Activated naive CD8-positive, alpha-beta T cell treated with anti-CD3 and anti-CD28 coated beads, Interleukin-2, amount 10 ng/mL, durations not matched to agents 7 days and 5 days (primary cell): ENCODE measurements around the gene STXBP6. TPM values are rescaled to one million over a fixed set of nuclear protein-coding genes. Genes with fewer than 3 reads are reported as not detected.

Experiments used
- ATAC-seq: fragments of 150-1000 bp; cut with Tn5 transposase; one replicate; pipeline ENCODE4 v1.10.0; 2021; ENCODE audit warnings: low read depth, moderate library complexity
- POLR2A ChIA-PET: fragments of 350-600 bp; sonication (Branson Sonifier 250); formaldehyde crosslinking; loops from one replicate; lab custom pipeline; 2021; ENCODE audit warnings: antibody characterized with exemption; lab: Charles Lee
- DNase-seq: peaks from one replicate; pipeline ENCODE4 v3.0.0; 2021
- H3K27ac Mint-ChIP-seq: one replicate; pipeline ENCODE4 v1.8.0; 2022; ENCODE audit warnings: mild to moderate bottlenecking, mixed read lengths
- H3K27me3 Mint-ChIP-seq: one replicate; pipeline ENCODE4 v1.8.0; 2022; ENCODE audit warnings: mild to moderate bottlenecking, moderate library complexity, mixed read lengths
- H3K36me3 Mint-ChIP-seq: one replicate; pipeline ENCODE4 v1.8.0; 2021; ENCODE audit warnings: mild to moderate bottlenecking, mixed read lengths
- H3K4me1 Mint-ChIP-seq: one replicate; pipeline ENCODE4 v1.8.0; 2021; ENCODE audit warnings: mixed read lengths
- H3K4me3 Mint-ChIP-seq: one replicate; pipeline ENCODE4 v1.8.0; 2022; ENCODE audit warnings: mild to moderate bottlenecking, moderate library complexity, mixed read lengths
- H3K9me3 Mint-ChIP-seq: one replicate; pipeline ENCODE4 v1.8.0; 2021; ENCODE audit warnings: mixed read lengths
- total RNA-seq, 2 experiments: library from RNA; stranded (reverse); gene quantifications; one replicate each; pipeline ENCODE4 v1.2.3, GENCODE V29; 2021

The STXBP6 gene
- total RNA-seq, 2 experiments from 2014 or later: not detected

GRCh38 chr14:24858684-24859083 is 191.3 kb downstream of the STXBP6 start:
- Mint-ChIP-seq H3K27ac (no peak overlapping the region), H3K4me1 (no peaks in the 10 kb centered on the region), H3K4me3 (no peak overlapping the region), H3K36me3 (no peaks in the 10 kb centered on the region), H3K27me3 (peaks cover 9% of the 10 kb centered on the region), H3K9me3 (no peaks in the 10 kb centered on the region)
- POLR2A ChIA-PET: no interaction called here
- ATAC-seq (no peak), DNase-seq (no peak)

GRCh38 chr14:24858052-24858451 is 191.9 kb downstream of the STXBP6 start:
- ATAC-seq (no peak), DNase-seq (no peak)
- peaks cover 14% of the 10 kb centered on the region for H3K27me3 Mint-ChIP-seq
- POLR2A ChIA-PET: no interaction called here
- H3K9me3 Mint-ChIP-seq: no peaks in the 10 kb centered on the region
- no peak overlapping the region for H3K27ac Mint-ChIP-seq
- H3K4me3 Mint-ChIP-seq: no peak overlapping the region
- no peaks in the 10 kb centered on the region for H3K36me3 Mint-ChIP-seq
- H3K4me1 Mint-ChIP-seq: no peaks in the 10 kb centered on the region

- POLR2A ChIA-PET: no interaction called here
- DNase-seq (no peak), ATAC-seq (no peak)
- H3K9me3 Mint-ChIP-seq: no peaks in the 10 kb centered on the region
- H3K4me1 Mint-ChIP-seq: no peaks in the 10 kb centered on the region
- no peak overlapping the region for H3K27ac Mint-ChIP-seq
- no peaks in the 10 kb centered on the region for H3K36me3 Mint-ChIP-seq
- H3K27me3 Mint-ChIP-seq: peaks cover 14% of the 10 kb centered on the region
- H3K4me3 Mint-ChIP-seq: no peak overlapping the region
Measured at GRCh38 chr14:24857277-24857676, 192.7 kb downstream of the STXBP6 start.

- no peak overlapping the region for H3K4me3 Mint-ChIP-seq
- H3K9me3 Mint-ChIP-seq: no peaks in the 10 kb centered on the region
- no peak for ATAC-seq
- POLR2A ChIA-PET: no interaction called here
- no peak overlapping the region for H3K27ac Mint-ChIP-seq
- no peak for DNase-seq
- no peaks in the 10 kb centered on the region for H3K4me1 Mint-ChIP-seq
- H3K27me3 Mint-ChIP-seq: peaks cover 14% of the 10 kb centered on the region
- no peaks in the 10 kb centered on the region for H3K36me3 Mint-ChIP-seq
Measured at GRCh38 chr14:24853446-24853845, 196.5 kb downstream of the STXBP6 start.

GRCh38 chr14:24852312-24853060 is 197.5 kb downstream of the STXBP6 start:
- DNase-seq: no peak
- H3K27me3 Mint-ChIP-seq: peaks cover 15% of the 10 kb centered on the region
- POLR2A ChIA-PET: no interaction called here

GRCh38 chr14:24851837-24852236 is 198.1 kb downstream of the STXBP6 start:
- DNase-seq (no peak), ATAC-seq (no peak)
- H3K4me3 Mint-ChIP-seq: no peak overlapping the region
- no peaks in the 10 kb centered on the region for H3K4me1 Mint-ChIP-seq
- H3K27ac Mint-ChIP-seq: no peak overlapping the region
- H3K27me3 Mint-ChIP-seq: peaks cover 19% of the 10 kb centered on the region
- POLR2A ChIA-PET: no interaction called here
- H3K36me3 Mint-ChIP-seq: no peaks in the 10 kb centered on the region
- no peaks in the 10 kb centered on the region for H3K9me3 Mint-ChIP-seq

More at GRCh38 chr14:24852312-24853060, 197.5 kb downstream of the STXBP6 start:
- H3K9me3 Mint-ChIP-seq: no peaks in the 10 kb centered on the region
- H3K27ac Mint-ChIP-seq: no peak overlapping the region
- H3K4me3 Mint-ChIP-seq: no peak overlapping the region
- ATAC-seq: no peak
- no peaks in the 10 kb centered on the region for H3K4me1 Mint-ChIP-seq
- H3K36me3 Mint-ChIP-seq: no peaks in the 10 kb centered on the region

- POLR2A ChIA-PET: no interaction called here
- Mint-ChIP-seq H3K27me3 (peaks cover 19% of the 10 kb centered on the region), H3K27ac (no peak overlapping the region), H3K4me3 (no peak overlapping the region), H3K9me3 (no peaks in the 10 kb centered on the region), H3K4me1 (no peaks in the 10 kb centered on the region), H3K36me3 (no peaks in the 10 kb centered on the region)
- DNase-seq: no peak
- no peak for ATAC-seq
Measured at GRCh38 chr14:24851406-24851805, 198.5 kb downstream of the STXBP6 start.

GRCh38 chr14:24850072-24850471 is 199.9 kb downstream of the STXBP6 start:
- H3K27me3 Mint-ChIP-seq: peaks cover 18% of the 10 kb centered on the region
- no peak for ATAC-seq
- no peaks in the 10 kb centered on the region for H3K36me3 Mint-ChIP-seq

GRCh38 chr14:24849471-24849870 is 200.5 kb downstream of the STXBP6 start:
- H3K9me3 Mint-ChIP-seq: no peaks in the 10 kb centered on the region
- H3K27ac Mint-ChIP-seq: no peak overlapping the region
- H3K4me1 Mint-ChIP-seq: no peaks in the 10 kb centered on the region
- H3K4me3 Mint-ChIP-seq: no peak overlapping the region
- ATAC-seq (no peak), DNase-seq (no peak)
- no peaks in the 10 kb centered on the region for H3K36me3 Mint-ChIP-seq
- peaks cover 18% of the 10 kb centered on the region for H3K27me3 Mint-ChIP-seq
- POLR2A ChIA-PET: no interaction called here

More at GRCh38 chr14:24850072-24850471, 199.9 kb downstream of the STXBP6 start:
- no peak for DNase-seq
- no peaks in the 10 kb centered on the region for H3K4me1 Mint-ChIP-seq
- POLR2A ChIA-PET: no interaction called here
- H3K9me3 Mint-ChIP-seq: no peaks in the 10 kb centered on the region
- H3K27ac Mint-ChIP-seq: no peak overlapping the region
- no peak overlapping the region for H3K4me3 Mint-ChIP-seq

GRCh38 chr14:24848102-24848790 is 201.7 kb downstream of the STXBP6 start:
- no peak for ATAC-seq
- no peak for DNase-seq
- Mint-ChIP-seq H3K4me1 (no peaks in the 10 kb centered on the region), H3K4me3 (no peak overlapping the region), H3K27me3 (peaks cover 14% of the 10 kb centered on the region), H3K36me3 (no peaks in the 10 kb centered on the region), H3K27ac (no peak overlapping the region), H3K9me3 (no peaks in the 10 kb centered on the region)
- POLR2A ChIA-PET: no interaction called here

GRCh38 chr14:24847568-24848095 is 202.3 kb downstream of the STXBP6 start:
- Mint-ChIP-seq H3K27me3 (peaks cover 13% of the 10 kb centered on the region), H3K36me3 (no peaks in the 10 kb centered on the region), H3K4me3 (no peak overlapping the region), H3K9me3 (no peaks in the 10 kb centered on the region), H3K4me1 (no peaks in the 10 kb centered on the region), H3K27ac (no peak overlapping the region)
- ATAC-seq (no peak), DNase-seq (no peak)
- POLR2A ChIA-PET: no interaction called here

- no peak overlapping the region for H3K27ac Mint-ChIP-seq
- DNase-seq (no peak), ATAC-seq (no peak)
- no peaks in the 10 kb centered on the region for H3K4me1 Mint-ChIP-seq
- POLR2A ChIA-PET: no interaction called here
- H3K9me3 Mint-ChIP-seq: no peaks in the 10 kb centered on the region
- no peak overlapping the region for H3K4me3 Mint-ChIP-seq
- no peaks in the 10 kb centered on the region for H3K36me3 Mint-ChIP-seq
- peaks cover 24% of the 10 kb centered on the region for H3K27me3 Mint-ChIP-seq
Measured at GRCh38 chr14:24846261-24846660, 203.7 kb downstream of the STXBP6 start.

GRCh38 chr14:24845851-24846250 is 204.1 kb downstream of the STXBP6 start:
- H3K27ac Mint-ChIP-seq: no peak overlapping the region
- H3K27me3 Mint-ChIP-seq: peaks cover 24% of the 10 kb centered on the region
- H3K4me1 Mint-ChIP-seq: no peaks in the 10 kb centered on the region
- no peaks in the 10 kb centered on the region for H3K9me3 Mint-ChIP-seq
- DNase-seq (no peak), ATAC-seq (no peak)
- POLR2A ChIA-PET: no interaction called here
- H3K36me3 Mint-ChIP-seq: no peaks in the 10 kb centered on the region
- no peak overlapping the region for H3K4me3 Mint-ChIP-seq

- Mint-ChIP-seq H3K27ac (no peak overlapping the region), H3K36me3 (no peaks in the 10 kb centered on the region), H3K27me3 (peaks cover 25% of the 10 kb centered on the region), H3K9me3 (no peaks in the 10 kb centered on the region), H3K4me1 (no peaks in the 10 kb centered on the region), H3K4me3 (no peak overlapping the region)
- POLR2A ChIA-PET: no interaction called here
- DNase-seq (no peak), ATAC-seq (no peak)
Measured at GRCh38 chr14:24844011-24844410, 205.9 kb downstream of the STXBP6 start.
